HepG2 (cell line): ENCODE results near the gene DSPP.

Experiments
- FOXM1 ChIP-seq: sonication (generic); formaldehyde crosslinking; IDR thresholded peaks from 2 replicates; pipeline ENCODE4 v1.5.0; 2020; ENCODE audit warnings: missing genetic modification reagents
- JUNB ChIP-seq: sonication (generic); formaldehyde crosslinking; IDR thresholded peaks from 2 replicates; pipeline ENCODE4 v1.8.0; 2022; ENCODE audit warnings: missing genetic modification reagents, mild to moderate bottlenecking, borderline replicate concordance
- ZNF24 ChIP-seq: fragments of 450-650 bp; IDR thresholded peaks from 2 replicates; pipeline ENCODE4 v1.6.1; 2017; ENCODE audit warnings: antibody characterized with exemption, mild to moderate bottlenecking

GRCh38 chr4:87624698-87625097 is 16.4 kb downstream of the DSPP start:
- no peak for TF ChIP-seq JUNB (CRISPR knock-in tag)
- no peak for TF ChIP-seq ZNF24
- TF ChIP-seq FOXM1 (CRISPR knock-in tag), result no peak
